DND-41 (cell line): Measurements from ENCODE around the gene MYO18B.

ENCODE experiments used
- CTCF ChIP-seq: IDR thresholded peaks from 2 replicates; pipeline ENCODE4 v1.5.1; 2012; ENCODE audit warnings: borderline replicate concordance, low read length, moderate library complexity, mild to moderate bottlenecking; ENCODE audit not compliant: poor library complexity, severe bottlenecking; ENCODE audit errors: extremely low read depth
- EZH2 ChIP-seq: IDR thresholded peaks from 3 replicates; pipeline ENCODE4 v1.6.1; 2012; ENCODE audit warnings: borderline replicate concordance, low read depth, mild to moderate bottlenecking, moderate library complexity, low read length, inconsistent platforms; ENCODE audit not compliant: severe bottlenecking

GRCh38 chr22:25956801-25957200 lies 214.8 kb downstream of the MYO18B start:
- TF ChIP-seq CTCF, result no peak
- no peak for TF ChIP-seq EZH2
